Progenitor cell of endocrine pancreas (in vitro differentiated cells): ENCODE results near the gene ATP10A. TPM values are rescaled to one million over a fixed set of nuclear protein-coding genes. Genes with fewer than 3 reads are reported as not detected.

ENCODE experiments used
- DNase-seq: peaks from one replicate; pipeline ENCODE4 v3.0.0; 2021; ENCODE audit warnings: low spot score; ENCODE audit not compliant: unreplicated experiment
- H3K27ac Mint-ChIP-seq: 2 replicates; pipeline ENCODE4 v1.8.0; 2021; ENCODE audit warnings: mild to moderate bottlenecking, moderate library complexity, mixed read lengths
- H3K27me3 Mint-ChIP-seq: 2 replicates; pipeline ENCODE4 v1.8.0; 2021; ENCODE audit warnings: mixed read lengths
- H3K36me3 Mint-ChIP-seq: 2 replicates; pipeline ENCODE4 v1.8.0; 2022; ENCODE audit warnings: mixed read lengths; ENCODE audit not compliant: insufficient read depth
- H3K4me1 Mint-ChIP-seq: 2 replicates; pipeline ENCODE4 v1.8.0; 2021; ENCODE audit warnings: low read depth, mixed read lengths
- H3K4me3 Mint-ChIP-seq: 2 replicates; pipeline ENCODE4 v1.8.0; 2021; ENCODE audit warnings: low read depth, mild to moderate bottlenecking, moderate library complexity, mixed read lengths
- H3K9me3 Mint-ChIP-seq: 2 replicates; pipeline ENCODE4 v1.8.0; 2021; ENCODE audit warnings: low read depth, mixed read lengths
- total RNA-seq: library from RNA; stranded (reverse); gene quantifications from 2 replicates; pipeline ENCODE4 v1.2.1, GENCODE V29; 2021
- TF ChIP-seq, protein P1 (sequence below): fragments of 200-600 bp; sonication (generic); IDR thresholded peaks from one replicate; pipeline ENCODE4 v1.5.0; 2021; ENCODE audit warnings: antibody characterized with exemption, mild to moderate bottlenecking; ENCODE audit not compliant: unreplicated experiment

ATP10A gene
- total RNA-seq, 1 donor from 2014 or later: 0.07 TPM

DNA sequence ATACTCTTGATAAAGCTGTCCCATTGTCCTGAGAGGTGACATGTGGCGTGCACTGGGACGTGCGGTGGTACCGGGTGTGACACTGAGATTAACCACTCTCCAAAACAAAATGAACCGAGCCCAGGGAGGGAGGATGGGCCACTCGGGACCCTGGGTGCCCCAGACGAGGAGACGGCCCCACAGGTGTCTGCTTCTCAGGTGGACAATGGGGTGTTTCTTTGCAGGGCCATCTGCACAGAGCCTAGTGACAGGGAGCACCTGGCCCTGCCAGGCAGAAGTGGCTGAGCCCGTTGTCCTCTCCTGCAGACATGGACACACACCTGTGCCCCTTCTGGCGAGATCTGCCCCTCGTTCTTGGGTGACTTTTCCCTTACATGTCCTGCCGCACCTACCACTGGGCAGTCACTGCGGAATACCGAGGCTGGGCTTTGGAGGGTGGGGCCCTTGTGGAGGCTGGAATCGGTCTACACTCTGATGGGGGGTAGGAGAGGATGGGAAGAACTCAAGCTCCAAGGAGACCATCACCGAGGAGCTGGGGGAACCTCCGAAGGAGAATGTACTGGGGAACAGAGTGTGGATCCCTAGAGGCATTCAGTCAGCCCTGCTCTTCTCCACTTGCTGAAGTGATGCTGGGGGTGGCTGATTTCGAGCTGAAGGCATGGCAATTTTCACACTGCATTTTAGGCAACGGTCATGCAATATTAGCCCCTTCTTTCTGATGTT lies 153.5 kb downstream of the ATP10A start:
- Mint-ChIP-seq H3K4me3 (no peak overlapping the region), H3K36me3 (no peaks in the 10 kb centered on the region), H3K4me1 (no peaks in the 10 kb centered on the region), H3K27ac (no peak overlapping the region), H3K27me3 (peaks cover 8% of the 10 kb centered on the region), H3K9me3 (no peaks in the 10 kb centered on the region)
- no peak for DNase-seq
- TF ChIP-seq, protein P1, sequence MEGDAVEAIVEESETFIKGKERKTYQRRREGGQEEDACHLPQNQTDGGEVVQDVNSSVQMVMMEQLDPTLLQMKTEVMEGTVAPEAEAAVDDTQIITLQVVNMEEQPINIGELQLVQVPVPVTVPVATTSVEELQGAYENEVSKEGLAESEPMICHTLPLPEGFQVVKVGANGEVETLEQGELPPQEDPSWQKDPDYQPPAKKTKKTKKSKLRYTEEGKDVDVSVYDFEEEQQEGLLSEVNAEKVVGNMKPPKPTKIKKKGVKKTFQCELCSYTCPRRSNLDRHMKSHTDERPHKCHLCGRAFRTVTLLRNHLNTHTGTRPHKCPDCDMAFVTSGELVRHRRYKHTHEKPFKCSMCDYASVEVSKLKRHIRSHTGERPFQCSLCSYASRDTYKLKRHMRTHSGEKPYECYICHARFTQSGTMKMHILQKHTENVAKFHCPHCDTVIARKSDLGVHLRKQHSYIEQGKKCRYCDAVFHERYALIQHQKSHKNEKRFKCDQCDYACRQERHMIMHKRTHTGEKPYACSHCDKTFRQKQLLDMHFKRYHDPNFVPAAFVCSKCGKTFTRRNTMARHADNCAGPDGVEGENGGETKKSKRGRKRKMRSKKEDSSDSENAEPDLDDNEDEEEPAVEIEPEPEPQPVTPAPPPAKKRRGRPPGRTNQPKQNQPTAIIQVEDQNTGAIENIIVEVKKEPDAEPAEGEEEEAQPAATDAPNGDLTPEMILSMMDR: no peak

DNA sequence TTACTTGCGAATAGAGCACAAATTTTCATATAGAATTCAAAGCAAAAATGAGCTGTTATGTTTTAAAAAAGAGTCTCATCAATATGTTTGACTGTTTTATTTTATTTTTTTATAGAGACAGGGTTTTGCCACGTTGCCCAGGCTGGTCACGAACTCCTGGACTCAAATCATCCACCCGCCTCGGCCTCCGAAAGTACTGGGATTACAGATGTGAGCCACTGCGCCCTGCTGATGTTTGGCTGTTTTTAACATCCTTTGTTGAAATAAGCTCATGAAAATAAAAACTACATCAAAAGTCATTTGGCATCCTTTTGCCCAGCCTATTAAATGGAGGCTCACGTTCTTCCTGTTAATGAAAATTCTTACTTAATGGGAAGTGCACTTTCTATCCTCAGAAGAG lies 154.7 kb downstream of the ATP10A start:
- Mint-ChIP-seq H3K36me3 (no peaks in the 10 kb centered on the region), H3K4me3 (no peak overlapping the region), H3K27ac (no peak overlapping the region), H3K27me3 (peaks cover 8% of the 10 kb centered on the region), H3K4me1 (no peaks in the 10 kb centered on the region), H3K9me3 (no peaks in the 10 kb centered on the region)
- DNase-seq: no peak
- TF ChIP-seq, protein P1: no peak

DNA sequence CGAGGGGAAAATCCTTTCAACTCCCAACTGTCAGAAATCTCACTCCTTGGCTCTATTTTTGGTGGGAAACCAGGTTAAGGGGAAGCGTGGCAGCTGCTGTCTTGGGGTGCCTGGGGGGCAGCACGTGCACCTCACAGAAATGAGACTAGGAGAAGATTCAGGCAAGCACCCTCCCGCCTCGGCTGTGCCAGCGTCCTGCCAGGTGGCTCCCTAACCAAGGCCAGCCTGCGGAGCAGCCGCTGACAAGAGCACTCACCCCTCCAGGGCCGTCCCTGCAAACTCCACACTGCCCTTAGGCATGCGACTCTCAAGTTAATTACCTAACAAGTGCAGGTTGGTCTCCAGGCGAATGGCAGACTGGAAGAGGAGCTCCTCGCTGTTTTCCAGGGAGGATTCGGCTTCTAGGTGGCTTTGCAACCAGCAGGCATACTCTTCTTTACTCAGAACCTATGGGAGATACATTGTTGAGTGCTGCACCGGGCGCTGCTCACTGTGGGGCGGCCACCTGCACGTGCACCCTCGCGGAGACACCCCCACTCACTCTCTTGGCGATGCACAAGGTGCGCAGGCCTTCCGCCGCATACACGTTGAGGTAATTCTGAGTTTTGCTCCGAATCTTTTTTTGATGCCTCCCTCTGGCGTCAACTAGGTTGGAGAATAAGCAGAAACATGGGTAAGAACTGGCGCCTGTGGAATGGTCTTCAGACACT lies 155.3 kb downstream of the ATP10A start:
- Mint-ChIP-seq H3K4me1 (no peaks in the 10 kb centered on the region), H3K36me3 (no peaks in the 10 kb centered on the region), H3K27ac (no peak overlapping the region), H3K9me3 (no peaks in the 10 kb centered on the region), H3K4me3 (no peak overlapping the region), H3K27me3 (peaks cover 8% of the 10 kb centered on the region)
- TF ChIP-seq, protein P1: no peak
- DNase-seq: no peak

DNA sequence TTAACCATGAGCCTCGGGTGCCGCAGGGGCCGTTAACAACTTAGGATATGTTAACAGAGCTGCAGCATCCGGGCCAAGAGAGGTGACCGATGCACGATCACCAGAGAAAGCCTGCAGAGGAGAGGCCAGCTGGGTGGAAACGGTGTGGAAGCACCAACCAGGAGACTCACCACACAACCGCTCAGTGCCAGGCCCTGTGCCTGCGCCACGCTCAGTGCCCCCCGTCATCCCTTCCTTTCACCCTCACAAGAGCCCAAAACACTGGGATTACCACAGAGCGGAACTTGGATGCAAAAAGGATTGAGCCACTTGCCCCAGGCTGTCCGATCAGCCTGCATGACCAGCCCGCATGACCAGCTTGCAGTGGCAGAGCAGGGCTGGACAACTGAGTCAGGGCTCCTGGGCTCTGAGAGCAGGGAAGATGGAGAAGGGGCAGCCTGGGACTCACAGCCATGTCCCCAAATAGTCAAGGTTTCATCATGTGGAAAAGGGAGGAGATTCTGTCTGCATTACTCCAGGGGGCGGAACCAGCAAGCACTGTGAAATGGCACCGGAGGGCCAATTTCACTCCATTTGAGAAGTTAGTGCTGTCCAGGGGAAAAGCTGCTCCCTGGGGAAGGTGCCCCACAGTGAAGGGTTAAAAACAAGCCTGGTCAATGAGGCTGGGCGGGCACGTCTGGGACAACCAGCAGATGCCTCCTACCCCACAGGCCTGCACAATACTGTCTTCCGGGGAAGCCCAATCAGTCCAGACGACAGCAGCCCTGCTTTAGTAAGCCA lies 156.8 kb downstream of the ATP10A start:
- Mint-ChIP-seq H3K27me3 (peaks cover 8% of the 10 kb centered on the region), H3K4me3 (no peak overlapping the region), H3K27ac (no peak overlapping the region), H3K4me1 (no peaks in the 10 kb centered on the region), H3K36me3 (no peaks in the 10 kb centered on the region), H3K9me3 (no peaks in the 10 kb centered on the region)
- no peak for DNase-seq
- TF ChIP-seq, protein P1: no peak

DNA sequence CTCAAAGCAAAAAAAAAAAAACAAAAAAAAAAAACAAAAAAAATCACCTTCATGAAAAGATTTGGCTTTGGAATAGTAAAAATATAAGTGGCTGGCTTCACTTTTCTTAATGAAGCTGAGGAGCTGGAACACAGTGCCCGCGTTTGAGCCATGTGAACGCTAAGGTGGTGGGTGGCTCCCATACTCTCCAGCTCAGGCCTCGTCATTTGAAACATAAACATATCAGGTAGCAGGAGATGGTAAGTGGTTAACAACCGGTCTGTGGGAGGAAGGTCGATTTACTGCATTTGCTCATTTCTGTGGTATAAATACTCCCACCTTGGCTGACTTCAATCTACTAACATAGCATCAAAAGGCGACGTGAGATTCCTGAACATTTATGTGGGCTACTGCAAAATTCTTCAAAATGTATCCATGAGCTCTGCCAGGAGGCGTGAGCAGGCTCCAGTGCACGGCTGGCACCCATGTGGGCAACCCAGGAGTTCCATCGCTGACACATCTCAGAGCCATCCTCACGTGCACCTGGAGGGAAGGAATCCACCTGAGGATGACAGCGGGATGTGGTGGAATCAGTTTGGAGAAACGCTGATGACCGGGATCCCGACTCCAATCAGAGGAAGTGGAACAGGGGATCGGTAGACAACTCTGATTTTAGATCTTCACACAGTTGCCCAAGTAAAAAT lies 157.6 kb downstream of the ATP10A start:
- Mint-ChIP-seq H3K9me3 (no peaks in the 10 kb centered on the region), H3K36me3 (no peaks in the 10 kb centered on the region), H3K27ac (no peak overlapping the region), H3K27me3 (peaks cover 8% of the 10 kb centered on the region), H3K4me3 (no peak overlapping the region), H3K4me1 (no peaks in the 10 kb centered on the region)
- TF ChIP-seq, protein P1: no peak
- no peak for DNase-seq
